Measurements from ENCODE around the gene TIGAR.

TIGAR gene

GRCh38 chr12:4277857-4278256 lies 43.2 kb upstream of the TIGAR start:
- Histone ChIP-seq H3K27me3 (ENCODE audit: control insufficient read depth, insufficient read depth, low read length) (peaks cover 45% of the 10 kb centered on the region), H3K36me3 (ENCODE audit: control insufficient read depth, insufficient read depth, low read length) (no peaks in the 10 kb centered on the region), H3K4me3 (ENCODE audit: low read length) (no peak overlapping the region), H3K4me1 (ENCODE audit: control insufficient read depth, insufficient read depth, low read length) (peaks cover 8% of the 10 kb centered on the region), H3K9me3 (ENCODE audit: control insufficient read depth, low read length) (no peaks in the 10 kb centered on the region), H3K9ac (ENCODE audit: low read length) (no peak overlapping the region)

GRCh38 chr12:4278329-4279197 lies 42.5 kb upstream of the TIGAR start:
- Histone ChIP-seq H3K9ac (ENCODE audit: low read length) (no peak overlapping the region), H3K4me3 (ENCODE audit: low read length) (no peak overlapping the region), H3K9me3 (ENCODE audit: control insufficient read depth, low read length) (no peaks in the 10 kb centered on the region), H3K27me3 (ENCODE audit: control insufficient read depth, insufficient read depth, low read length) (peaks cover 38% of the 10 kb centered on the region), H3K36me3 (ENCODE audit: control insufficient read depth, insufficient read depth, low read length) (no peaks in the 10 kb centered on the region), H3K4me1 (ENCODE audit: control insufficient read depth, insufficient read depth, low read length) (peaks cover 3% of the 10 kb centered on the region)

- Histone ChIP-seq H3K4me3 (ENCODE audit: low read length) (no peak overlapping the region), H3K36me3 (ENCODE audit: control insufficient read depth, insufficient read depth, low read length) (no peaks in the 10 kb centered on the region), H3K27me3 (ENCODE audit: control insufficient read depth, insufficient read depth, low read length) (peaks cover 31% of the 10 kb centered on the region), H3K4me1 (ENCODE audit: control insufficient read depth, insufficient read depth, low read length) (peaks cover 3% of the 10 kb centered on the region), H3K9me3 (ENCODE audit: control insufficient read depth, low read length) (no peaks in the 10 kb centered on the region), H3K9ac (ENCODE audit: low read length) (no peak overlapping the region)
Observed at GRCh38 chr12:4279198-4279690, 41.8 kb upstream of the TIGAR start.

- no peak overlapping the region for H3K4me3 ChIP-seq (ENCODE audit: low read length)
- H3K36me3 ChIP-seq (ENCODE audit: control insufficient read depth, insufficient read depth, low read length), result no peaks in the 10 kb centered on the region
- H3K9ac ChIP-seq (ENCODE audit: low read length), result no peak overlapping the region
- peaks cover 3% of the 10 kb centered on the region for H3K4me1 ChIP-seq (ENCODE audit: control insufficient read depth, insufficient read depth, low read length)
- peaks cover 18% of the 10 kb centered on the region for H3K27me3 ChIP-seq (ENCODE audit: control insufficient read depth, insufficient read depth, low read length)
- no peaks in the 10 kb centered on the region for H3K9me3 ChIP-seq (ENCODE audit: control insufficient read depth, low read length)
Observed at GRCh38 chr12:4280351-4281163, 40.5 kb upstream of the TIGAR start.

GRCh38 chr12:4281173-4281654 lies 39.8 kb upstream of the TIGAR start:
- Histone ChIP-seq H3K36me3 (ENCODE audit: control insufficient read depth, insufficient read depth, low read length) (no peaks in the 10 kb centered on the region), H3K27me3 (ENCODE audit: control insufficient read depth, insufficient read depth, low read length) (peaks cover 12% of the 10 kb centered on the region), H3K4me1 (ENCODE audit: control insufficient read depth, insufficient read depth, low read length) (peaks cover 3% of the 10 kb centered on the region), H3K9me3 (ENCODE audit: control insufficient read depth, low read length) (no peaks in the 10 kb centered on the region), H3K9ac (ENCODE audit: low read length) (no peak overlapping the region), H3K4me3 (ENCODE audit: low read length) (no peak overlapping the region)

GRCh38 chr12:4282103-4282891 lies 38.7 kb upstream of the TIGAR start:
- H3K4me1 ChIP-seq (ENCODE audit: control insufficient read depth, insufficient read depth, low read length), result no peaks in the 10 kb centered on the region
- no peaks in the 10 kb centered on the region for H3K9me3 ChIP-seq (ENCODE audit: control insufficient read depth, low read length)
- no peaks in the 10 kb centered on the region for H3K36me3 ChIP-seq (ENCODE audit: control insufficient read depth, insufficient read depth, low read length)
- no peak overlapping the region for H3K9ac ChIP-seq (ENCODE audit: low read length)
- H3K4me3 ChIP-seq (ENCODE audit: low read length), result no peak overlapping the region
- H3K27me3 ChIP-seq (ENCODE audit: control insufficient read depth, insufficient read depth, low read length), result peaks cover 2% of the 10 kb centered on the region

GRCh38 chr12:4282892-4283511 lies 38.0 kb upstream of the TIGAR start:
- Histone ChIP-seq H3K36me3 (ENCODE audit: control insufficient read depth, insufficient read depth, low read length) (no peaks in the 10 kb centered on the region), H3K4me1 (ENCODE audit: control insufficient read depth, insufficient read depth, low read length) (no peaks in the 10 kb centered on the region)

GRCh38 chr12:4283512-4284255 lies 37.3 kb upstream of the TIGAR start:
- no peaks in the 10 kb centered on the region for H3K9me3 ChIP-seq (ENCODE audit: control insufficient read depth, low read length)
- no peaks in the 10 kb centered on the region for H3K27me3 ChIP-seq (ENCODE audit: control insufficient read depth, insufficient read depth, low read length)
- no peak overlapping the region for H3K4me3 ChIP-seq (ENCODE audit: low read length)
- no peak overlapping the region for H3K9ac ChIP-seq (ENCODE audit: low read length)
- H3K36me3 ChIP-seq (ENCODE audit: control insufficient read depth, insufficient read depth, low read length), result no peaks in the 10 kb centered on the region
- no peaks in the 10 kb centered on the region for H3K4me1 ChIP-seq (ENCODE audit: control insufficient read depth, insufficient read depth, low read length)

More at GRCh38 chr12:4282892-4283511, 38.0 kb upstream of the TIGAR start:
- Histone ChIP-seq H3K9me3 (ENCODE audit: control insufficient read depth, low read length) (no peaks in the 10 kb centered on the region), H3K27me3 (ENCODE audit: control insufficient read depth, insufficient read depth, low read length) (no peaks in the 10 kb centered on the region), H3K9ac (ENCODE audit: low read length) (no peak overlapping the region), H3K4me3 (ENCODE audit: low read length) (no peak overlapping the region)

GRCh38 chr12:4284306-4284705 lies 36.7 kb upstream of the TIGAR start:
- Histone ChIP-seq H3K4me1 (ENCODE audit: control insufficient read depth, insufficient read depth, low read length) (no peaks in the 10 kb centered on the region), H3K36me3 (ENCODE audit: control insufficient read depth, insufficient read depth, low read length) (no peaks in the 10 kb centered on the region), H3K4me3 (ENCODE audit: low read length) (no peak overlapping the region), H3K9ac (ENCODE audit: low read length) (no peak overlapping the region), H3K27me3 (ENCODE audit: control insufficient read depth, insufficient read depth, low read length) (no peaks in the 10 kb centered on the region), H3K9me3 (ENCODE audit: control insufficient read depth, low read length) (no peaks in the 10 kb centered on the region)

GRCh38 chr12:4285070-4285469 lies 35.9 kb upstream of the TIGAR start:
- Histone ChIP-seq H3K9me3 (ENCODE audit: control insufficient read depth, low read length) (no peaks in the 10 kb centered on the region), H3K4me1 (ENCODE audit: control insufficient read depth, insufficient read depth, low read length) (no peaks in the 10 kb centered on the region), H3K4me3 (ENCODE audit: low read length) (no peak overlapping the region), H3K9ac (ENCODE audit: low read length) (no peak overlapping the region), H3K27me3 (ENCODE audit: control insufficient read depth, insufficient read depth, low read length) (no peaks in the 10 kb centered on the region), H3K36me3 (ENCODE audit: control insufficient read depth, insufficient read depth, low read length) (no peaks in the 10 kb centered on the region)

- no peaks in the 10 kb centered on the region for H3K27me3 ChIP-seq (ENCODE audit: control insufficient read depth, insufficient read depth, low read length)
- H3K9me3 ChIP-seq (ENCODE audit: control insufficient read depth, low read length), result no peaks in the 10 kb centered on the region
- H3K36me3 ChIP-seq (ENCODE audit: control insufficient read depth, insufficient read depth, low read length), result no peaks in the 10 kb centered on the region
- no peaks in the 10 kb centered on the region for H3K4me1 ChIP-seq (ENCODE audit: control insufficient read depth, insufficient read depth, low read length)
- no peak overlapping the region for H3K4me3 ChIP-seq (ENCODE audit: low read length)
- H3K9ac ChIP-seq (ENCODE audit: low read length), result no peak overlapping the region
Observed at GRCh38 chr12:4286228-4286627, 34.8 kb upstream of the TIGAR start.

All from mucosa of stomach (tissue), 1 donor.